K562 (cell line): ENCODE measurements around the gene TSSK6. TPM values are rescaled to one million over a fixed set of nuclear protein-coding genes. Genes with fewer than 3 reads are reported as not detected.

Experiments used
- ADNP ChIP-seq: fragments of 200-800 bp; sonication (Bioruptor generic); IDR thresholded peaks from 2 replicates; pipeline ENCODE4 v1.6.1; 2016; ENCODE audit warnings: missing genetic modification characterization, missing compliant biosample characterization
- PHF8 ChIP-seq: fragments of 200-600 bp; sonication (generic); IDR thresholded peaks from 2 replicates; pipeline ENCODE4 v1.6.1; 2012; ENCODE audit warnings: mixed run types, mild to moderate bottlenecking, inconsistent platforms, low read length, moderate library complexity, borderline replicate concordance
- PTTG1 ChIP-seq: fragments of 450-650 bp; IDR thresholded peaks from 2 replicates; pipeline ENCODE4 v1.6.1; 2016; ENCODE audit warnings: low read depth, mild to moderate bottlenecking, missing genetic modification characterization, missing compliant biosample characterization
- polyA plus RNA-seq, 8 experiments: library from polyadenylated mRNA; depleted of rRNA in 4 of 8; stranded (reverse) in 5 of 8; unstranded in 3 of 8; fragments of >200 nt; fragmentation: Nextera tagmentation in 2 of 8; fragmentation: Illumina TruSeq in 1 of 8; extraction: Ambion mirVana in 2 of 8; extraction: Trizol in 1 of 8; gene quantifications; 2 replicates each; pipeline versions ENCODE4 v1.2.1 to v1.2.3, GENCODE V29; 2011 to 2014; ENCODE audit warnings: inconsistent platforms in 1 of 8, missing spikeins in 1 of 8
- total RNA-seq, 7 experiments: library from RNA; depleted of rRNA in 6 of 7; stranded (reverse); fragments of >200 nt in 6 of 7; fragmentation: Illumina TruSeq in 2 of 7; extraction: Trizol in 2 of 7; gene quantifications; 2 replicates each; pipeline versions ENCODE4 v1.2.1 to v1.2.3, GENCODE V29; 2011 to 2021; ENCODE audit warnings: low replicate concordance in 1 of 7
- TF ChIP-seq, protein P1 (sequence below), 2 experiments: IDR thresholded peaks; 2 replicates each; pipeline ENCODE4 v1.6.1; 2012; ENCODE audit warnings: improper control_type of control experiment in 2 of 2, low read depth in 2 of 2, low read length in 2 of 2, borderline replicate concordance in 1 of 2
- TF ChIP-seq, protein P2 (sequence below): fragments of 250-450 bp; sonication (Bioruptor Pico); IDR thresholded peaks from 2 replicates; pipeline ENCODE4 v1.5.0; 2020; ENCODE audit warnings: mild to moderate bottlenecking
- TF ChIP-seq, protein P3 (sequence below): IDR thresholded peaks from 2 replicates; pipeline ENCODE4 v1.6.1; 2011; ENCODE audit warnings: borderline replicate concordance, low read depth, mild to moderate bottlenecking, moderate library complexity, low read length; ENCODE audit not compliant: insufficient read depth, poor library complexity, severe bottlenecking

TSSK6 gene
- total and polyA plus RNA-seq, 9 of the 15 experiments (the other 6 are each of a cell fraction or from before 2014, with no cell fraction given): 0.21 to 2.6 (median 1.5) TPM; not detected in 3

DNA sequence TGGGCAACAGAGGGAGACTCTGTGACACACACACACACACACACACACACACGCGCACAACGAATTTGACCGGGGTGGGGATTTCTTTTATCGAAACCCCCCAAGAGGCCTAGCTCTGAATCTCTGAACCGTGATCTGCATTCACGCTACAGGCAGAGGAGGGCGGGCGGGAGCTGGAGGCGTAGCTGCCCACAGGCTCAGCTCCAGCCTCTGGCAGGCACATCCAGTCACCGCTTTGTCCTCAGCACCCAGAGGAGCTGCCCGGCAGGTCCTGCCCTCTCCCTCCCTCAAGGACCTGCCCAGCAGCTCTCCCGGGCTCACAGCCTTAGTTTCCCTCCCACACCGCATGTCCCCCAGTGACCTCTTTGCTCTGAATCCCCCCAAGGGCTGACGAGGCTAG lies 42.7 kb upstream of the TSSK6 start (continued):
- TF ChIP-seq, protein P1, sequence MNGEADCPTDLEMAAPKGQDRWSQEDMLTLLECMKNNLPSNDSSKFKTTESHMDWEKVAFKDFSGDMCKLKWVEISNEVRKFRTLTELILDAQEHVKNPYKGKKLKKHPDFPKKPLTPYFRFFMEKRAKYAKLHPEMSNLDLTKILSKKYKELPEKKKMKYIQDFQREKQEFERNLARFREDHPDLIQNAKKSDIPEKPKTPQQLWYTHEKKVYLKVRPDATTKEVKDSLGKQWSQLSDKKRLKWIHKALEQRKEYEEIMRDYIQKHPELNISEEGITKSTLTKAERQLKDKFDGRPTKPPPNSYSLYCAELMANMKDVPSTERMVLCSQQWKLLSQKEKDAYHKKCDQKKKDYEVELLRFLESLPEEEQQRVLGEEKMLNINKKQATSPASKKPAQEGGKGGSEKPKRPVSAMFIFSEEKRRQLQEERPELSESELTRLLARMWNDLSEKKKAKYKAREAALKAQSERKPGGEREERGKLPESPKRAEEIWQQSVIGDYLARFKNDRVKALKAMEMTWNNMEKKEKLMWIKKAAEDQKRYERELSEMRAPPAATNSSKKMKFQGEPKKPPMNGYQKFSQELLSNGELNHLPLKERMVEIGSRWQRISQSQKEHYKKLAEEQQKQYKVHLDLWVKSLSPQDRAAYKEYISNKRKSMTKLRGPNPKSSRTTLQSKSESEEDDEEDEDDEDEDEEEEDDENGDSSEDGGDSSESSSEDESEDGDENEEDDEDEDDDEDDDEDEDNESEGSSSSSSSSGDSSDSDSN (IDR thresholded peaks at IDR 0.05; ENCODE audit: borderline replicate concordance in 1 of 2, low read depth in 2 of 2, low read length in 2 of 2): no peak
- TF ChIP-seq, protein P2, sequence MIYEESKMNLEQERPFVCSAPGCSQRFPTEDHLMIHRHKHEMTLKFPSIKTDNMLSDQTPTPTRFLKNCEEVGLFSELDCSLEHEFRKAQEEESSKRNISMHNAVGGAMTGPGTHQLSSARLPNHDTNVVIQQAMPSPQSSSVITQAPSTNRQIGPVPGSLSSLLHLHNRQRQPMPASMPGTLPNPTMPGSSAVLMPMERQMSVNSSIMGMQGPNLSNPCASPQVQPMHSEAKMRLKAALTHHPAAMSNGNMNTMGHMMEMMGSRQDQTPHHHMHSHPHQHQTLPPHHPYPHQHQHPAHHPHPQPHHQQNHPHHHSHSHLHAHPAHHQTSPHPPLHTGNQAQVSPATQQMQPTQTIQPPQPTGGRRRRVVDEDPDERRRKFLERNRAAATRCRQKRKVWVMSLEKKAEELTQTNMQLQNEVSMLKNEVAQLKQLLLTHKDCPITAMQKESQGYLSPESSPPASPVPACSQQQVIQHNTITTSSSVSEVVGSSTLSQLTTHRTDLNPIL (CRISPR knock-in tag): no peak
- TF ChIP-seq ADNP (tag) (no peak), PHF8 (no peak), PTTG1 (tag) (no peak)
- TF ChIP-seq, protein P3, sequence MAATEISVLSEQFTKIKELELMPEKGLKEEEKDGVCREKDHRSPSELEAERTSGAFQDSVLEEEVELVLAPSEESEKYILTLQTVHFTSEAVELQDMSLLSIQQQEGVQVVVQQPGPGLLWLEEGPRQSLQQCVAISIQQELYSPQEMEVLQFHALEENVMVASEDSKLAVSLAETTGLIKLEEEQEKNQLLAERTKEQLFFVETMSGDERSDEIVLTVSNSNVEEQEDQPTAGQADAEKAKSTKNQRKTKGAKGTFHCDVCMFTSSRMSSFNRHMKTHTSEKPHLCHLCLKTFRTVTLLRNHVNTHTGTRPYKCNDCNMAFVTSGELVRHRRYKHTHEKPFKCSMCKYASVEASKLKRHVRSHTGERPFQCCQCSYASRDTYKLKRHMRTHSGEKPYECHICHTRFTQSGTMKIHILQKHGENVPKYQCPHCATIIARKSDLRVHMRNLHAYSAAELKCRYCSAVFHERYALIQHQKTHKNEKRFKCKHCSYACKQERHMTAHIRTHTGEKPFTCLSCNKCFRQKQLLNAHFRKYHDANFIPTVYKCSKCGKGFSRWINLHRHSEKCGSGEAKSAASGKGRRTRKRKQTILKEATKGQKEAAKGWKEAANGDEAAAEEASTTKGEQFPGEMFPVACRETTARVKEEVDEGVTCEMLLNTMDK: no peak
